HepG2 (cell line): ENCODE measurements around the gene ALK. TPM values are rescaled to one million over a fixed set of nuclear protein-coding genes. Genes with fewer than 3 reads are reported as not detected.

Source experiments
- ATAC-seq: fragments of 200-7000 bp; cut with Tn5 transposase; 3 replicates; pipeline ENCODE4 v1.9.1; 2020; ENCODE audit warnings: mild to moderate bottlenecking, moderate library complexity
- BruUV-seq: library from RNA; stranded (reverse); fragments of 400-500 nt; replicated peaks from 2 replicates; lab custom pipeline; 2021; lab: Mats Ljungman, UMichigan
- CTCF ChIA-PET: fragments of 300-600 bp; formaldehyde crosslinking; extraction: SDS; loops from one replicate; lab custom pipeline; 2021; ENCODE audit warnings: low total read pairs, inconsistent platforms, low intra/inter-chr PET ratio; lab: Yijun Ruan, JAX
- POLR2A ChIA-PET: fragments of 350-600 bp; sonication (Branson Sonifier 250); formaldehyde crosslinking; loops from one replicate; lab custom pipeline; 2020; ENCODE audit warnings: antibody characterized with exemption, inconsistent platforms; lab: Yijun Ruan, JAX
- DNase-seq: peaks from one replicate; pipeline ENCODE4 v3.0.0-alpha.2; 2015; ENCODE audit warnings: low spot score
- FAIRE-seq: peaks from 3 replicates; lab custom pipeline; 2011; peaks lifted over from hg19 to GRCh38; lab: Jason Lieb, UNC
- H2AFZ ChIP-seq: one replicate; pipeline ENCODE4 v1.6.1; 2011; ENCODE audit warnings: low read length, inconsistent platforms
- H3K27ac ChIP-seq: fragments of 300-600 bp; 3 replicates; pipeline ENCODE4 v1.8.0; 2011; ENCODE audit warnings: mixed run types, mild to moderate bottlenecking, mixed read lengths, low read length, inconsistent platforms; ENCODE audit not compliant: insufficient read depth; ENCODE audit errors: extremely low read length
- H3K27me3 ChIP-seq, 2 experiments: fragments of 200-600 bp in 1 of 2; 2 replicates in 1 of 2; 3 replicates in 1 of 2; pipeline versions ENCODE4 v1.6.0 to v1.8.0; 2011; ENCODE audit warnings: low read length in 2 of 2, mild to moderate bottlenecking in 2 of 2, moderate library complexity in 2 of 2, inconsistent platforms in 1 of 2; ENCODE audit not compliant: insufficient read depth in 2 of 2, control insufficient read depth in 1 of 2
- H3K36me3 ChIP-seq, 2 experiments: fragments of 200-600 bp in 1 of 2; replicated peaks in 1 of 2; 2 replicates in 1 of 2; 3 replicates in 1 of 2; pipeline versions ENCODE4 v1.5.1 to v1.8.0; 2011; ENCODE audit warnings: low read length in 2 of 2, inconsistent platforms in 1 of 2; ENCODE audit not compliant: insufficient read depth in 2 of 2, control insufficient read depth in 1 of 2
- H3K4me1 ChIP-seq: 2 replicates; pipeline ENCODE4 v1.5.1; 2012; ENCODE audit warnings: low read length, inconsistent platforms; ENCODE audit not compliant: insufficient read depth
- H3K4me2 ChIP-seq: 2 replicates; pipeline ENCODE4 v1.6.0; 2011; ENCODE audit warnings: low read depth, low read length, inconsistent platforms
- H3K4me3 ChIP-seq, 3 experiments: fragments of 200-600 bp in 1 of 3; sonication (generic), shearing (Covaris generic) in 1 of 3; replicated peaks in 1 of 3; 2 replicates each; pipeline ENCODE4 v1.5.1; 2011 to 2016; ENCODE audit warnings: low read length in 3 of 3, inconsistent platforms in 2 of 3, low read depth in 2 of 3, mild to moderate bottlenecking in 2 of 3, control low read depth in 1 of 3, mixed read lengths in 1 of 3; ENCODE audit not compliant: insufficient read depth in 1 of 3
- H3K79me2 ChIP-seq: one replicate; pipeline ENCODE4 v1.6.1; 2011; ENCODE audit warnings: low read length, inconsistent platforms; ENCODE audit not compliant: insufficient read depth
- H3K9ac ChIP-seq: 2 replicates; pipeline ENCODE4 v1.6.0; 2011; ENCODE audit warnings: mild to moderate bottlenecking, low read depth, low read length, inconsistent platforms; ENCODE audit not compliant: insufficient read depth
- H3K9me3 ChIP-seq: 2 replicates; pipeline ENCODE4 v1.5.1; 2012; ENCODE audit warnings: mild to moderate bottlenecking, low read length
- H4K20me1 ChIP-seq: 2 replicates; pipeline ENCODE4 v1.6.0; 2011; ENCODE audit warnings: inconsistent platforms, mild to moderate bottlenecking, low read length, moderate library complexity; ENCODE audit not compliant: insufficient read depth
- BHLHE40 ChIP-seq: IDR thresholded peaks from 2 replicates; pipeline ENCODE4 v1.6.1; 2011; ENCODE audit warnings: low read length, improper control_type of control experiment
- FOXA3 ChIP-seq: IDR thresholded peaks from 2 replicates; pipeline ENCODE4 v1.6.1; 2016; ENCODE audit warnings: missing genetic modification reagents, missing compliant biosample characterization
- GFI1 ChIP-seq: sonication (generic); formaldehyde crosslinking; IDR thresholded peaks from 2 replicates; pipeline ENCODE4 v1.5.0; 2020; ENCODE audit warnings: missing genetic modification reagents, mild to moderate bottlenecking, borderline replicate concordance
- HNRNPK ChIP-seq: fragments of 200-400 bp; formaldehyde crosslinking; IDR thresholded peaks from 2 replicates; pipeline ENCODE4 v1.6.1; 2018; ENCODE audit warnings: low read length, low read depth, moderate library complexity, mild to moderate bottlenecking; ENCODE audit not compliant: poor library complexity, severe bottlenecking
- MED8 ChIP-seq: sonication (generic); formaldehyde crosslinking; IDR thresholded peaks from 2 replicates; pipeline ENCODE4 v1.8.1; 2023; ENCODE audit warnings: mild to moderate bottlenecking, missing genetic modification reagents; ENCODE audit not compliant: insufficient replicate concordance
- RFX5 ChIP-seq: IDR thresholded peaks from 2 replicates; pipeline ENCODE4 v1.6.1; 2011; ENCODE audit warnings: low read depth, low read length, improper control_type of control experiment
- ZBTB39 ChIP-seq: sonication (generic); formaldehyde crosslinking; IDR thresholded peaks from 2 replicates; pipeline ENCODE4 v1.5.0; 2020; ENCODE audit warnings: missing genetic modification reagents
- ZMAT5 ChIP-seq: sonication (generic); formaldehyde crosslinking; IDR thresholded peaks from 2 replicates; pipeline ENCODE4 v1.5.0; 2020; ENCODE audit warnings: mild to moderate bottlenecking, low read depth, missing genetic modification reagents, borderline replicate concordance
- ZNF230 ChIP-seq: sonication (generic); formaldehyde crosslinking; IDR thresholded peaks from 2 replicates; pipeline ENCODE4 v1.4.0; 2020; ENCODE audit warnings: mild to moderate bottlenecking, missing genetic modification reagents
- ZNF354B ChIP-seq: sonication (generic); formaldehyde crosslinking; IDR thresholded peaks from 2 replicates; pipeline ENCODE4 v1.8.0; 2022; ENCODE audit warnings: mild to moderate bottlenecking, missing genetic modification reagents
- ZSCAN22 ChIP-seq: sonication (generic); formaldehyde crosslinking; IDR thresholded peaks from 2 replicates; pipeline ENCODE4 v1.4.0; 2020; ENCODE audit warnings: mild to moderate bottlenecking, missing genetic modification reagents
- WGBS: methylation state at CpG from one replicate; pipeline ENCODE4 v1.1.6; 2017; ENCODE audit warnings: low lambda C conversion rate; 5-methylcytosine and 5-hydroxymethylcytosine counted together
- in situ Hi-C: cut with HindIII; loops from 2 replicates; pipeline ENCODE4 v1.10.0; 2017; ENCODE audit warnings: low pct_unique_long_range_greater_than_20kb; ENCODE audit not compliant: extremely low pct_ligation_motif_present
- intact Hi-C: fragments of 100-400 bp; cut with micrococcal nuclease; formaldehyde crosslinking; loops from one replicate; pipeline ENCODE4 v1.10.0; 2022; ENCODE audit not compliant: unreplicated experiment
- polyA plus RNA-seq, 8 experiments: library from polyadenylated mRNA; depleted of rRNA in 3 of 8; stranded (reverse) in 7 of 8; unstranded in 1 of 8; fragments of >200 nt; fragmentation: Illumina TruSeq in 4 of 8; extraction: Trizol in 4 of 8; gene quantifications; 2 replicates each; pipeline versions ENCODE4 v1.2.1 to v1.2.3, GENCODE V29; 2011 to 2016; ENCODE audit warnings: low read depth in 4 of 8, missing spikeins in 1 of 8, mixed read lengths in 1 of 8; ENCODE audit not compliant: insufficient read depth in 1 of 8
- total RNA-seq, 5 experiments: library from RNA; depleted of rRNA; stranded (reverse); fragments of >200 nt; fragmentation: Illumina TruSeq; extraction: Trizol; gene quantifications; 2 replicates each; pipeline ENCODE4 v1.2.3, GENCODE V29; 2016; ENCODE audit warnings: low read depth in 1 of 5

Gene ALK
- total and polyA plus RNA-seq, 2 of the 13 experiments (the other 11 are each of a cell fraction or from before 2014, with no cell fraction given) = not detected

- CTCF ChIA-PET = no interaction called here
- POLR2A ChIA-PET = no interaction called here
These were observed 337.7 kb downstream of the ALK start for GRCh38 chr2:29583548-29584156.

More at GRCh38 chr2:29583548-29584156, 337.7 kb downstream of the ALK start:
- Histone ChIP-seq H3K4me3 (no peak overlapping the region), H3K4me1 (no peaks in the 10 kb centered on the region), H3K27me3 (peaks cover 1 to 21% of the 10 kb centered on the region in 2 experiments; a peak in 3 of 5 replicates), H3K9ac (no peak overlapping the region), H3K9me3 (no peaks in the 10 kb centered on the region), H3K79me2 (no peaks in the 10 kb centered on the region), H3K4me2 (no peak overlapping the region), H4K20me1 (no peaks in the 10 kb centered on the region), H3K27ac (no peak overlapping the region), H2AFZ (no peak overlapping the region), H3K36me3 (no peaks in the 10 kb centered on the region)
- 0% methylated on average over 1 of the region's 1 CpG for WGBS
- DNase-seq (no peak), ATAC-seq (no peak), FAIRE-seq (no peak)
- in situ Hi-C loops (no loop called here), intact Hi-C loops (no loop called here)
- no TSS peak for BruUV-seq
- no peak for TF ChIP-seq HNRNPK
- no peak for TF ChIP-seq MED8 (CRISPR knock-in tag)
- TF ChIP-seq ZBTB39 (CRISPR knock-in tag) = no peak
- TF ChIP-seq BHLHE40 = no peak
- no peak for TF ChIP-seq ZNF230
- no peak for TF ChIP-seq ZNF354B
- no peak for TF ChIP-seq FOXA3 (CRISPR knock-in tag)
- no peak for TF ChIP-seq ZMAT5 (CRISPR knock-in tag)
- no peak for TF ChIP-seq ZSCAN22 (CRISPR knock-in tag)
- TF ChIP-seq RFX5 = no peak
- TF ChIP-seq GFI1 (CRISPR knock-in tag) = no peak
